Fibroblast of skin of right quadriceps (primary cell): Measurements from ENCODE around the gene MRPL3.
A peak's percentile ranks its signal among the peaks of the same experiment; 100 is the strongest.
"Not testable (repeated sequence)": the region's sequence is repeated elsewhere in the genome, so short reads cannot be mapped to it uniquely, and the experiment has no call there.

ENCODE experiments used
- DNase-seq: peaks from one replicate; pipeline ENCODE4 v3.0.0-alpha.2; 2013

MRPL3 gene

DNA sequence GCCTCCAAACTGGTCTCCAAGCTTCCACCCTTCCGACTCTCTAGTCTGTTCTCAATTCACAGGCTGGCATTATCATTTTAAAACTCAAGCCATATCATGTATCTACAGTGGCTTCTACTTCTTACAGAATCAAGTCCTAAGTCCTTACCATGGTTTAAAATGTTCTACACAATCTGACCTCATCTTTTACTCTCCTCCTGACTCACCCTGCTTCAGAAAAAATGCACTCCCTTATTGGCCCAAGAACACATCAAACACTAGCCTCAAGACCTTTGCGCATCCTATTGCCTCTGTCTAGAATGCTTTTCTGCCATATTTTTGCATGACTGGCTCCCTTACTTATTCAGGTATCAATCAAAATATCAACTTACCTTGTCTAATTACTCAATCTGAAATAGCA, 11.0 kb downstream of the MRPL3 start:
- no peak for DNase-seq

DNA sequence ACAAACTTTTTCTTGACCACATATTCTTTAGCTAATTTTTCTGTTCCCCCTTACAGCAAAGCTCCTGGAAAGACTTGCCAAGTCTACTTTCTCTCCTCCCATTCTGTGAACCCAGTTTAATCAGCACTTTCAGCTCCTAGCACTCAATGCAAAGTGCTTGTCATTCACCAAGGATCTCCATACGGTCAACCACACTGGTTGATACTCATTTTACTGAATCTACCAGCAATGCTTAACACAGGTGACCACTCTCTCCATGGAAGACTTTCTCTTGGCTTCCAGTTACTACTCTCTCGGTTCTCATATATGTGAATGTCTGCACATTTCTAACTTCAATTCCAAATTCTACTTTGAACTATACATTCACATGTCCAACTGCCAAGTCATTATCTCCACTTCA, 11.7 kb downstream of the MRPL3 start:
- DNase-seq, result no peak

DNA sequence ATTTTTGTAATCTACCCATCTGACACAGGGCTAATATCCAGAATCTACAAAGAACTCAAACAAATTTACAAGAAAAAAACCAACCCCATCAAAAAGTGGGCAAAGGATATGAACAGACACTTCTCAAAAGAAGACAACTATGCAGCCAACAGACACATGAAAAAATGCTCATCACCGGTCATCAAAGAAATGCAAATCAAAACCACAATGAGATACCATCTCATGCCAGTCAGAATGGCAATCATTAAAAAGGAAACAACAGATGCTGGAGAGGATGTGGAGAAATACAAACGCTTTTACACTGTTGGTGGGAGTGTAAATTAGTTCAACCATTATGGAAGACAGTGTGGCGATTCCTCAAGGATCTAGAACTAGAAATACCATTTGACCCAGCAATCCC, 16.2 kb downstream of the MRPL3 start:
- not testable (repeated sequence) for DNase-seq

DNA sequence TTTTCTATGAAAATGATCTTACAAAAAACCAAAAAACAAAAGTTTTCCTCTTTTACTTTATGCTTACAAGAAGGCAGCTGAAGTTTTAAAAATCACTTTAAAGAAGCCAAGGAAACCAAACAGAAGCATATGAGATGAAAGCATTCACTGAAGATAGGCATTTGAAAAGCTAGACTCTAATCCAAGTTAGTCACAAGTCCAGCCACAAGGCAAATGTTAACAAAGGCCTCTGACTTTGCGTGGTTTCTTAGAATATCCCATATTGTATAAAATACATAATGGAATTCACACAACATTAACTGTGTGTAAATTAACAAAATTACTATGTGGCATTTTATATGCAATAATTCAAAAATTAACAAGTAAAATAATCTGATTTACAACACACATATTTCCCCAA, 17.7 kb downstream of the MRPL3 start:
- no peak for DNase-seq

DNA sequence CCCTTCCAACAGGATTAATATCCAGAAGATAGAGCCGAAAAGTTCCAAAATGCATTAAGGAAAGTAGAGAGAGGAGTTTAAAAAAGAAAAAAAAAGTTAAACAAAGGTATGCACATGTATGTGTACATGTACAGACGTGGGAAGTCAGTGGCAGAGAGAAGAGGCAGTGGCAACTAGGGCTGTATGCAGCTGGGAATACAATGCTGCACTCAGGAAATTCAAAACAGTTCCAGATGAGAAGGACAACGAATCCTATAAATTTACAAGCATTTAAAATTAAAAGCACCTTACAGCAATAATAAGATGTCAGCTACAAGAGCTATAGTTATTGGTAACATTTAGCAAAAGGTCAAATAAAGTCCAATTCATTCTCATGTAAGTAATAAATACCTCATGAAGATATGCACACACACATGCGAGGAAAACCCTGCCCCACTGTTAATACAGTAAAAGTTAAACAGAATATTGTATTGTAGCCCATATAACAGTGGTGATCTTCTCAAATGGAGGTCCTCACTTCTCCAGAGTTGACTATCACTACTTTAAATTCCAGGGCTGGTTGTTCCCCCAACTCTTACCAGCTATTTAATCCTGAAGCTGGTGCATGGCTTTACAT, 18.2 kb downstream of the MRPL3 start:
- DNase-seq, result no peak

DNA sequence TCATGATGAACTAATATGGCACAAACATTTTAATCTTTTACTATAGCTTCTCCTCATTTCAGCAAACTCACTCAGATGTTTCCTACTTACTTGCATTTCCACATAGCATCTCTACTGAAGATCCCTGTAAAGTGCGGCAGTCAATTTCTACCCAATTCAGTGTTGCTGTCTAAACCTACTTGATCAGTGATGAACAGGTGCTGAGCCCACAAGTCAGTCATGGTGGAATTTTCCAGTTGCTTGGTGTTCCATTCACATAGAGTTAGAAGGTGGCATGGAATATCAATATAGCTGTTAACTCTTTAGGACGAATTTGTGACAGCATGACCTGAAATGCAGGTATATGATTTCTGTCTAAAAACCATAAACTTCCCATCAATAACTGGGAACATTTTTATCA, 22.7 kb downstream of the MRPL3 start:
- DNase-seq, result no peak

DNA sequence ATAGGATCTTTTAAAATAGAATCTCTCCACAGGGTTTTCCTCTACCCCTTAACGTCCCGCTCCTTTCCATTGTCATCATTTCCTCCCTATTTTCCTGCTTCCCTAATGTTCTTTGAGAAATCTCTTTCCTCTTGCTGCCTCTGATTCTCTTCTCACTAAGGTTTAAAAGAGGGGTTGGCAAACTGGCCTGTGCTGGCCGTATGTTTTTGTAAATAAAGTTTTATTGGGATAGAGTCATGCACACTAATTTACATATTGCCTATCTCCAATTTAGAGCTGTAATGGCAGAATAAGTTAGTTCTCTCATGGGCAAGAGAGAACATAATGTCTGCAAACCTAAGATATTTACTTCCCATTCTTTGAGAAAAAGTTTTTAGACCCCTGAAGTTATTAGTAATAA, 25.0 kb downstream of the MRPL3 start:
- DNase-seq, result no peak

DNA sequence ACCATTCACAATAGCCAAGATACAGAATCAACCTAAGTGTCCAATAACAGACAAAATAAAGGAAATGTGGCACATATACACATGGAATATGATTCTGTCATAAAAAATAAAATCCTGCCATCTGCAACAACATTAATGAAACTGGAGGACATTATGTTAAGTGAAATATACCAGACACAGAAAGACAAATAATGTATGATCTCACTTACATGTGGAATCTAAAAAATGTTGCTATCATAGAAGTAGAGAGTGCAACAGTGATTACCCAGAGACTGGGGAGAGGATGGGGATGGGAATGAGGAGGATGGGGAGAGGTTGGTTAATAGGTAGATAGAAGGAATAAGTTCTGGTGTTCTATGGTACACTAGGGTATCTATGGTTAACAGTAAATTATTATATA, 28.7 kb downstream of the MRPL3 start:
- no peak for DNase-seq

DNA sequence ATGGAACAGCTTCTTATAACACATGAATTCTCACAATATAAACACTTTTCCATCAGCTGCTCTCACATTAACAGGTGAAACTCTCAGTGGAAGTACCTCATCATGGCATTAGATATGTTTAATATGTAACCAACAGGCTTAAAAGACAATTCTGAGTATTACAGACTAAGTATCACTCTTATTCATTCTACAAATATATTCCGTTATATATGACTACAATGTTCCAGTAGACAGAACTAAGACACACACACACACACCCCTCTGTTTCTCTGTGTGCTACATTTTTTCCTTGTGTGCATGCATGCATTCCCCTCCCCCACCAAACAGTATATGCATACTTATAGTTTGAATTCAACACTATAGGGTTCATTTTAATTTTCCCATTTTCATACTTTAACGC, 32.4 kb downstream of the MRPL3 start:
- DNase-seq, result no peak

DNA sequence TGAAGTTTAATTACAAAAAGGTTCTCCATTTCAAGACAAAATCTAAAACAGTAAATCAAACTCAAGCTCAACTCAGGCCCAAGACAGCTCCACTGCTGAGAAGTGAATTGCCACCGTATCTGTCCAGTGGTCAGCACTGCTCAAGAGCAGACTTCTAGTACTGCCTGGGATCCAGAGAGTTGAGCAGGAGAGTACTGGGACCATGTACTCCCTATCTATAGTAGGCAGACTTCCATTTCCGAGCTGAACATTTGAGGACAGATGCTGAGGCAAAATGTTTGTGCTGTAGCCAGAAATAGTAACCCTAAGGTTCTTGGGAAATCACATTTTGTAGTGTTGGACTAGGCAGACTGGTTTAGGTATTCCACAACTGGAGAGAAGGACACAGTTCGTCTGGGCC, 44.1 kb downstream of the MRPL3 start:
- DNase-seq, result no peak

DNA sequence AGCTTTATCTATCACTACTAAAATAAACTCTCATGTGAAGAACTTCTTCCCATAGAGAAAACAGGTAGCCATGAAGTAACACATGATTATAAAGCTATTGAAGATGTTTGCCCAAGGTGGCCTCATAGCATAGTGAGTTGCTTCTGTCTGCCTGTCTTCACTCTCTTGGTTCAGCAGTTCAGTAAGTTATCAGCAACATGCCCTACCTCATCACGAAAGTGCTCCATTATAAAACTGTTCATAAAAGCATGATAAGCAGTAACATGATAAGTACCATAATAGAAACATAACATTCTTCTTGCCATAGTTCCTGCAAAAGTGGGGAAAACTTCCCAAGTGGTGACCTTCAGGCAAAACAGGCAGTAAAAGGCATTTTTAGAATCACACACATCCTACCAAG, 45.6 kb downstream of the MRPL3 start:
- DNase-seq, result no peak

DNA sequence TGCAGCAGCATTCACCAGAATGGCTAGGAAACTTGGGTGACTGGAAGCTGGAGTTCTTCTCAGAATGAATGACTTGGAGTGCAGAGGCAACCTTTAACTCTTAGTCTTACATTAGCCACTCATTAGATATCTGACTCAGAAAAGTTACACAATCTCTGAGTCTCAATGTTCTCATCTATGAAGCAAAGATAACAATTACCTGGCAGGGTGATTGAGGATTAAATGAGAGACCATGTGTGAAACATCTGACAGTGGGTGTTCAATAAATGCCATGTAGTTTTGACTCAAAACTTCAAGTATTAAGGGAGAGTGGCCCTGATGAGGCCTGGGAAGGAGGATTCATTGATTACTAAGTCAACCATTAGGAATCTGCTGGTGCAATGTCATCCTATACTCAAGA, 48.3 kb downstream of the MRPL3 start:
- DNase-seq, result peak; percentile 29

DNA sequence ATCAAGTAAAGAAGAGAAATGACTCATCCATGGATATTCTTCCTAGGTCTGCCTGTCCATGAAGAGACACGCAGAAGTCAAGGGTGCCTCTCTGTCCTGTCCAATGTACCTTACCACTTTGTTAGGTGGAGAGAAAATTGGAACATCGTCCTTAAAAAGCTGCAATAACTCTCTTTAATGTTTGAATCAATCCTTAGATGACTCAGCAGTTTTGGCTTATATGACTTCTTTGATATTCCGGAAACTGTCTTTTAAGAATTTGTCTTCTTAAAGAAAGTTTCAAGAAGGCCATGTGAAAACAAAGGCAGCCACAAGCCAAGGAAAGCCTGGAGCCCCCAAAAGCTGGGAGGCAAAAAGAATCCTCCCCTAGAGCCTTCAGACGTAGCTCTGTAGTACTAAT, 49.2 kb downstream of the MRPL3 start:
- DNase-seq, result no peak

DNA sequence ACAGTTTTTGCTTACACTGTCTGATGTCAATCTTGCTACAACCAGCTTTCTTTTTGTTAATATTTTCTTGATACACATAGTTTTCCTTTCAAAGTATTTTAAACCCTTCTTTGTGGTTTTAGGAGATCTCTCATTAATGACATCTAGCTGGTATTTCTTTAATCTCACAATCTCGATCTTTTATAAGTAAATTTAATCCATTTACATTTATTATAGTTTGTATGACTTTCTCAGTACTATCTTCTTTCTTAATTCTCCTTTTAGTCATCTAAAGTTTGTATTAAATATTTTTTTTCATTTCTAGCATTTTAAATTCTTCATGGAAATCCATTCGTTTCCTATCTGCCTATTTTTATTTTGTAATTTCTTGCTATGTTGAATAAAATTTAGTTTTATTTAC, 55.4 kb downstream of the MRPL3 start:
- no peak for DNase-seq

DNA sequence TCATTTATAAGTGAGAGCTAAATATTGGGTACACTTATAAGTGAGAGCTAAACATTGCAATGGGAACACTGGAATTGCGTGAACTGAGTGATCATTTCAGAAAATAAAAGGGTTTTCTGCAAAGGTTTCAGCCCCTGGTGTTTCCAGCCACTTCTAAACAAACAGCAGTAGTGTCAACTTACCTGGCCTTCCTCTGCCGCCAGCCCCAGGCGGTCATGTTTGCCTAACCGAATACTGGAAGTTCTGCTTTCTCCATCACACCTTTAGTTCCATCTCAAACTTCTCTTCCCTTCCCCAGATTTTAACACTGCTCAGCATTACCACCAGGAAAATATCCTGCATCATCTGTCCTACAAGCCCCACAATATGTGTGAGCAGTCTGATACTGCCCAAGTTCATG, 58.6 kb downstream of the MRPL3 start:
- DNase-seq, result no peak

DNA sequence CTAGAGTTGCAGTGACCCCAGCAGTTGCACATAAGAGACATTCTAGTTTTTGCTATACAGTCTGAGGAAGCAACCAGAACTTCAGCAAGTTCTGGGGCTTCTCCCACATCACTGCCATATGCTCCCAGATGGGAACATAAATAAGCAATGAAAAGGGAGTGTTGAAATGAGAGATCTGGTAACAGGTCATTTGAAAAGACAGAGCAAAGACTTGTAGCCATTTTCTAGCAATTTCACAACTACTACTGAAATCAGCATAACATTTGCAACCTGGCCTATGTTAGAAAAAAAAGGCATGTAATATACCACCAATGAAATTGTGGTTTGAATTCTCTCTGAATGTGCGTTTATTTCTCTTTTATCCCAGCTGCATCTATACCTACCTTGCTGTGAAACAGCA, 63.7 kb downstream of the MRPL3 start:
- DNase-seq, result no peak

DNA sequence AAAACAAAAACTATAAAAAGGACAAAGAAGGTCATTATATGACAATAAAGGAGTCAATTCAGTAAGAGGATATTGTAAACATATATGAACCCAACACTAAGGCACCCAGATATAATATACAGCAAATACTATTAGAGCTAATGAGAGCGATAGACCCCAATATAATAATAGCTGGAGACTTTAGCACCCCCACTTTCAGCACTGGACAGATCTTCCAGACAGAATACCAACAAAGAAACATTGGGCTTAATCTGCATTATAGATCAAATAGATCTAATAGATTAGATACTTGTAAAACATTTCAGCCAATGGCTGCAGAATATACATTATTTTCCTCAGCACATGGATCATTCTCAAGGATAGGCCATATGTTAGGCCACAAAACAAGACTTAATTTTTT, 67.8 kb downstream of the MRPL3 start:
- no peak for DNase-seq

DNA sequence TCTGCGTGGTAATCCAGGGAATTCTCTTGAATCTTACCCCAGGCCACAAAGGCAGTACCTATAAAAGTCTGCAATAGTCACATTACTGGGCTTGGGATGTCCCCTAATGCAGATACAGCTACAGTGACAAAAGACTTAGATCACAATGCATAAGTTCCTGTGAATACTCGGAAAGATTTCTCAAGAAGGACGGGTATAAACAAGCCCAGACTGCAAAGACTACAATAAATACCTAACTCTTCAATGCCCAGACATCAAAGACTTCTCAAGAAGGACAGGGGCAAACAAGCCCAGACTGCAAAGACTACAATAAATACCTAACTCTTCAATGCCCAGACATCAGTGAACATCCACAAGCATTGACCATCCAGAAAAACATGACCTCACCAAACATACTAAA, 70.3 kb downstream of the MRPL3 start:
- no peak for DNase-seq

DNA sequence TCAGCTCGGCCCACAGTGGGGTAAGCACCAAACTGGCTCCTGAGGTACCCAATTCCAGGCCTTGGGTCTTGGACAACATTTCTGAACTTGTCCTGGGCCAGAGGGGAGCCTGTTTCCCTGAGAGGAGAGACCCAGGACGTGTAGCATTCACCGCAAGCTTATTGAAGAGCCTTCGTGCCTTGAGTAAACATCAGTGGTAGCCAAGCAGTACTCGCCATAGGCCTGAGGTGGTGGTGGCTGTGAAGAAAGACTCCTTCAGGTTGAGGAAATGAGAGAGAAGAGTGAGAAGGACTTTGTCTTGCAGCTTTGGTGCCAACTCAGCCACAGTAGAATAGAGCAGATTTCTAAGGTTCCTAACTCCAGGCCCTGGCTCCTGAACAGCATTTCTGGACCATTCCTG, 71.0 kb downstream of the MRPL3 start:
- no peak for DNase-seq

DNA sequence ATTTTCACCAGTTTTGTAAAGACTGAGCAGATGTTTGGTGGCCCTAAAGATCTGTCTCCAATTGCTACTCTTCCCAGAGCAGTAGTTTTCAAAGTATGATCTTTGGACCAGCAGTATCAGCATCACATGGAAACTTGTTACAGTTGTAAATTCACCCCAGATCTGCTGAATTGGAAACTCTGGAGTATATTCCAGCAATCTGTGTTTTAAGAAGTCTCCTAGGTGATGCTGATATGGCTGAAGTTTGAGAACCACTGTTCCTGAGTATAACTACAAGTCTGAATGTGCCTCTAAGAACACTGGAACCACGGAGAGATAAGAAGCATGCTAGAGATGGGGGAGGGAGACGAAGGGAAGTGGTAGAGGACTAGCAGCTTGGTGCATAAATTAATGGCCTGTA, 75.5 kb downstream of the MRPL3 start:
- no peak for DNase-seq

DNA sequence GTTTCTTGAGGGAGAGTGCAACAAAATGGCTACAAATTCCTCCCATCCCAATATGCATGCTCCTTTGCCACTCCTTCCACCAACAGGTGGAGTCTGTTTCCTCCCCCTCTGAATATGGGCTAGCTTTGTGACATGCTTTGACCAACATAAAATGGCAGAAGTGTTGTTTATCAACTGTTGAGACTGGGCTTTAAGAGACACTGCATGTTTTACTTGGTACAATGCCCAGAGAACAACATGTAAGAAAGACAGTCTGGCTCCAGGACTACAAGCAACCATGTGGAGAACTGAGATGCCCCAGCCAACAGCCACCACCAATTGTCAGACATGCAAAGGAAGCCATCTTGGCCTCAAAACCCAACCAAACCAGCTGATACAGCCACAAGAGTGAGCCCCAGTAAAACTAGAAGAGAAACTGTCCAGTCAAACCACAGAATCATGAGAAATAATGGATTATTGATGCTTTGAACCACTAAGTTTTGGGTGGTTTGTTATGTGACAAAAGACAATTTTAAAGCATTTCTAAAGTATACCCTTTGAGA, 80.7 kb downstream of the MRPL3 start:
- no peak for DNase-seq

DNA sequence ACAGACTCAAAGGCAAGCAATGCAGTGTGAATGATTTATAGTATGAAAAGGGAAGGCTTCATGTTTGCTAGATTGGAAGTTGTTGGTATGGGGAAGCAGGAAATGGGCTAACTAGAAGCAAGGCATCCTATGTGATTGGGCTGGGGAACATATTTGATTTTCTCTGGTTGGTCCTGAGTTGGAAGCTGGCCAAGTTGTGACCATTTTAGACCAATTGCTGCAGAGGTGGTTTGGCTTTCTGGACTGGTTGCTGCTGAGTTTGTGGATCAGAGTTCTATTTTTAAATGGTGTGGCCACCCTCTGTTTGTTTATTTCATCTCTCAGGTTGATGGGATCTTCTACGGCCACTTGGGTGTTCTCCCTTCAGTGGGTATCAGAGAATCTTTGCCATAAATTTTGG, 81.5 kb downstream of the MRPL3 start:
- DNase-seq, result no peak

DNA sequence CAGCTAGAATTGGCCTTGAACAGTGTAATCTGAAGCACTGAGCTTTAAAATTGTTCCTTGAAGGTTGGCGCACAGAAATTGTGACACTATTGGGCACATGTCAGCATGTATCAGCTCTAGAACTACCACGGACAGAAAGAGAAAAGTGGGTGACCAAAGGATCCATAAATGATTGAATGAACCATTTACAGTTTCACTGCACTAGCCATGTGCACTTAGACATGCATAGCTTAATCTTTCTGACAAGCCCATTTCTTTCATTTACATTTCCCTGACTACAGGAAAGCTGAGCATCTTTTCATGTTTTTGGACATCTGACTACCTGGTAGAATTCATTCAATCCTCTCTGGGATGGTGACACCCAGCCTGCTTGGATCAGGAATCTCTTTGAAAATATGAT, 85.0 kb downstream of the MRPL3 start:
- no peak for DNase-seq
